CD4-positive, alpha-beta T cell treated with Interleukin-12 subunit alpha and Interleukin-12 subunit beta, for 1 hour (primary cell): ENCODE measurements around the gene MNX1.

Experiments
- DNase-seq: peaks from one replicate; pipeline ENCODE4 v3.0.0-alpha.2; 2020

MNX1 gene

DNA sequence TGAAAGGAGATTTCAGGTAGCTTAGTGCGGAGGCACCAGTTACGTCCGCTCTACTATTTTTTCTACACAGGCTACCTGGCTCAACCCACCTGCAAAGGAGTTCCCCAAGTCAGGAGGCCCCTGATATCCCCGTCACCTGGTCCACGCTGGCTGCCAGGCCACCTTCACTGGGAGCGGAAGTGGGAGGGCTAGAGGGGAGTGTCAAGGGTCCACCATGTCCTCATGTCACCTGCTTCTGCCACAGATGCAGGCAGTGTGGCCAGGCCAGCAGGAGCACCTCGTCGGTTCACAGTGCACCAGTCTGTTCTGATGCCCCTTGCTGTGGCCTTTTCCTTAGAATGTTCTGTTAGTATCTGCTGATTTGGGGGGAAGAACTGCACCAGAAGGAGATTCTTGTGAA is 44.1 kb downstream of the MNX1 start:
- DNase-seq = no peak

DNA sequence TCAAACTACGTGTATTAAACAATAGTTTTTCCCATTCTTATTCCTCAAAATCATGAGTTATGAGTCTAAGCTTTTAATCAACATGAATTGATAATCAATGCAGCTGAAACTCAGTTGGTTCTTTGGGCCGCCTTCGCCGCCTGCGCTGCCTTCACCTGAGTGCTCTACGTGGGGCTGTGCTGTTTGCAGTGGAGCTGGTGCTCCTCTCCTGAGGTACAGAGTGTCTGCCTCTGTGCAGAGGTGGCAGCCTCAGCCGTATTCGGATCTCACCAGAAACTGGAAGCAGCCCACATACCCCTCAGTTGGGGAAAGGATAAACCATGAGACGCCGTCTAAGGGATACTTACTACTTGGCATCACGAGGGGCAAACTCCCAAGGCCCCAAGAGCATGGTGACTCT is 45.5 kb downstream of the MNX1 start:
- DNase-seq = no peak

DNA sequence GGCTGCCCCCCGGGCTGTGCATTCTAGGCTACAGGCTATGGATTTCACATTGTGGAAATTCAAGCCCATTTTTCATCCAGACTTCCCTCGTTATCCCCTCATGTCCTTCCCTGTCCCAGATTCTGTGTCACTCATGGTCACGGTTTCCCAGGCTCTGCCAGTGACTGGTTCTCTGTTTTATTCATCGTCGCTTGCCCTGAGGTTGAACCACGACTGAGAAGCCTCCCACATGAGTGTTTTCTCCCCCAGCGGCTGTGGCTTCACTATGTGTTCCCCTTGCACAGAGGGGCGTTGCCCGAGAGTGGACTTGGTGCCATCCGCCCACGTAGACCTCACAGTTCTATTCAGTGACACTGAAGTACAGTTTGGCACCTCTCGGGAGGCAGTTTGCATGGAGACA is 47.0 kb downstream of the MNX1 start:
- DNase-seq = no peak

DNA sequence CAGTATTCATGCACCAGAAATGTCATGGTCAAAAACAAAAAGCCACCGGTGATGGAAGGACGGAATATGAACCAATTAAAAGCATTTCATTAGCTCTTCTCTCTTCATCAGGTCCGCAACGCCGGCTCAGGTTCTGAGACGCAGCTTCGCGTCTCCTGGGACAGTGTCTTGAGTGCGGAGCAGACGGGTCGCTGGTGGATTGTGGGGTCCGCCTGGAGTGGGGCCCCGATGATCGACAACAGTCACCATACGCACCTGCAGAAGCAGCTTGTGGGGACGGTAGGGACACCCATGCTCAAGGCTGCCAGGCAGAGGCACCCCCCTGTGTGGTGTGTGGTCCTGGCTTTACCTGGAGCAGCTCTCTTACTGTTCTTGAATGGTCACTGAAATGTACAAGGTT is 47.6 kb downstream of the MNX1 start:
- no peak for DNase-seq

DNA sequence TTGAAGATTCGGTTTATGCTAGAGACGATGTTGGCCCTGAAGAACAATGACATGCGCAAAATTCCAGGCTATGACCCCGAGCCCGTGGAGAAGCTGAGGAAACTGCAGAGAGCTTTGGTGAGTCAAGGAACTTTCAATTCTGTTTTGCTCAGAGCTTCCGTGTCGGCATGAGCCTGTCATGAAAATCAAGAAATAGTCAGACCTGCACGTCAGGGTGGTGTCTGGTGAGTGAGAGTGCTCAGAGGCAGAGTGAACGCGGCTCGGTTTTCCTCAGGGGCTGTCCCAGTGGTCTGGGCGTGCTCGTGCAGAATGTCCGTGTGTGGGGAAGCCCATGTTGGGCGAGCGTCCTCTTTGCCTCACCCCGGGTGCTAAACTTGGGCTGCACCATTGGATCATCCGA is 48.3 kb downstream of the MNX1 start:
- no peak for DNase-seq

DNA sequence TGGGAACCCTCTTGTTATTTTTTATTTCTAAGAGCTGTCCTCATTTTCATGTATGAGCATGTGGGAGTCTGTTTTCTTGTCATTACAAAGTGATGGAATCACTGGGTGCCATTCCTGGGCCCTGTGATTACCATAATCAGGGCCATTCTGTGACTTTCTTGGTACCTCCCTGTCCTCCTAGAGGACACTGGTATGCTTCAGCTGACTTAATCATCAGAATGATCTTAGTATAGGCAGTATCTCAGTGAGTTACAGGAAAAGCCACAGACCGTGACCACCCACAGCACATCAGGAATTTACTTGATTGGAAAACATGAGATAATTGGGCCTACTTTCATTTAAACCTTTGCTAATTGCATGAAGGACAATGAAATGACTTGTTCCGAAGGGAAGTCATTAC is 53.7 kb downstream of the MNX1 start:
- DNase-seq = no peak

DNA sequence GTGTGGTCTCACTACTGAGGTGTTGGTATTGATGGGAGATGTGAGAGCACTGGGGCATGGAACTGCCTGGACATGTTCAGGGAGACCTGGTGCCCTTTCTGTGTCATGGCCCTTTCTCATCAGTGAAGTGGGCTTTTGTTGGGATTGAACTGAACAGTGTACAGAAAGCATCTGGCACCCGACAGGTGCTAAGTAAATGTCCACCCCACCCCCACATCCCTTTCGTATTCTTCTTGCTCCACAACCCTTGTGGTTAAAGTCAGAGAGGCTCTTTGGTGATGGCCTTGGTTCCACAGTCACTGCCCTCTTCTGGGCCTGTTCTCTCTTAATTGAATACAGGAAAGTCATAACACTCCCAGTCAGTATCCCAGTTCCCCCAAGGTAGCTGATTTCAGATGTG is 55.5 kb downstream of the MNX1 start:
- DNase-seq = no peak
